WTC11 (cell line): ENCODE data around the gene MZT1. TPM values are rescaled to one million over a fixed set of nuclear protein-coding genes. Genes with fewer than 3 reads are reported as not detected.

ENCODE experiments used
- ATAC-seq: fragments of 200-7000 bp; cut with Tn5 transposase; 2 replicates; pipeline ENCODE4 v1.10.0; 2021; ENCODE audit warnings: mild to moderate bottlenecking, moderate library complexity
- CTCF ChIA-PET: fragments of 300-600 bp; sonication (Branson Sonifier 250); formaldehyde crosslinking; loops from one replicate; lab custom pipeline; 2021; ENCODE audit warnings: antibody characterized with exemption; lab: Charles Lee
- POLR2A ChIA-PET: fragments of 350-600 bp; sonication (Branson Sonifier 250); formaldehyde crosslinking; loops from one replicate; lab custom pipeline; 2021; ENCODE audit warnings: antibody characterized with exemption; lab: Charles Lee
- DNase-seq: peaks from one replicate; pipeline ENCODE4 v3.0.0; 2021; ENCODE audit warnings: low spot score
- H3K27ac Mint-ChIP-seq: 2 replicates; pipeline ENCODE4 v1.8.0; 2021; ENCODE audit warnings: mixed read lengths
- H3K27me3 Mint-ChIP-seq: 2 replicates; pipeline ENCODE4 v1.8.0; 2021; ENCODE audit warnings: low read depth, mild to moderate bottlenecking, moderate library complexity, mixed read lengths
- H3K36me3 Mint-ChIP-seq: 2 replicates; pipeline ENCODE4 v1.8.0; 2021; ENCODE audit warnings: mixed read lengths
- H3K4me1 Mint-ChIP-seq: 2 replicates; pipeline ENCODE4 v1.8.0; 2022; ENCODE audit warnings: mixed read lengths
- H3K4me3 Mint-ChIP-seq: 2 replicates; pipeline ENCODE4 v1.8.0; 2021; ENCODE audit warnings: mild to moderate bottlenecking, moderate library complexity, mixed read lengths
- H3K9me3 Mint-ChIP-seq: 2 replicates; pipeline ENCODE4 v1.8.0; 2021; ENCODE audit warnings: mixed read lengths
- GTF2I ChIP-seq: fragments of 250-450 bp; sonication (Bioruptor Pico); conservative IDR thresholded peaks from 2 replicates; pipeline ENCODE4 v1.4.0; 2021; ENCODE audit warnings: mild to moderate bottlenecking
- IRF2 ChIP-seq: sonication (generic); formaldehyde crosslinking; IDR thresholded peaks from 2 replicates; pipeline ENCODE4 v1.8.0; 2022; ENCODE audit warnings: low read depth, missing genetic modification reagents, borderline replicate concordance
- MAX ChIP-seq: sonication (generic); formaldehyde crosslinking; IDR thresholded peaks from 2 replicates; pipeline ENCODE4 v1.8.0; 2022; ENCODE audit warnings: mild to moderate bottlenecking, missing genetic modification reagents
- MLX ChIP-seq: sonication (generic); formaldehyde crosslinking; IDR thresholded peaks from 2 replicates; pipeline ENCODE4 v1.8.1; 2023; ENCODE audit warnings: mild to moderate bottlenecking, missing genetic modification reagents, moderate library complexity
- MYBL2 ChIP-seq: sonication (generic); formaldehyde crosslinking; IDR thresholded peaks from 2 replicates; pipeline ENCODE4 v1.8.1; 2023; ENCODE audit warnings: mild to moderate bottlenecking, moderate library complexity, missing genetic modification reagents
- NFATC4 ChIP-seq: fragments of 250-450 bp; sonication (Bioruptor Pico); IDR thresholded peaks from 2 replicates; pipeline ENCODE4 v1.9.0; 2021; ENCODE audit warnings: mild to moderate bottlenecking
- NR2C2 ChIP-seq: sonication (generic); formaldehyde crosslinking; IDR thresholded peaks from 2 replicates; pipeline ENCODE4 v1.8.0; 2022; ENCODE audit warnings: mild to moderate bottlenecking, missing genetic modification reagents
- PREB ChIP-seq: sonication (generic); formaldehyde crosslinking; IDR thresholded peaks from 2 replicates; pipeline ENCODE4 v1.8.1; 2022; ENCODE audit warnings: mild to moderate bottlenecking, missing genetic modification reagents, moderate library complexity, borderline replicate concordance
- RORB ChIP-seq: fragments of 250-450 bp; sonication (Bioruptor Pico); IDR thresholded peaks from 2 replicates; pipeline ENCODE4 v1.9.0; 2021; ENCODE audit warnings: mild to moderate bottlenecking
- STAT6 ChIP-seq: sonication (generic); formaldehyde crosslinking; conservative IDR thresholded peaks from 2 replicates; pipeline ENCODE4 v1.8.1; 2023; ENCODE audit warnings: mild to moderate bottlenecking, low read depth, missing genetic modification reagents, moderate library complexity
- TCF7 ChIP-seq: sonication (generic); formaldehyde crosslinking; IDR thresholded peaks from 2 replicates; pipeline ENCODE4 v1.8.0; 2022; ENCODE audit warnings: mild to moderate bottlenecking, low read depth, missing genetic modification reagents, moderate library complexity
- USF2 ChIP-seq: sonication (generic); formaldehyde crosslinking; IDR thresholded peaks from 2 replicates; pipeline ENCODE4 v1.8.1; 2023; ENCODE audit warnings: mild to moderate bottlenecking, missing genetic modification reagents, moderate library complexity
- ZNF121 ChIP-seq: sonication (generic); formaldehyde crosslinking; IDR thresholded peaks from 2 replicates; pipeline ENCODE4 v1.8.0; 2023; ENCODE audit warnings: missing genetic modification reagents
- ZNF232 ChIP-seq: sonication (generic); formaldehyde crosslinking; IDR thresholded peaks from 2 replicates; pipeline ENCODE4 v1.8.0; 2022; ENCODE audit warnings: mild to moderate bottlenecking, missing genetic modification reagents
- total RNA-seq: library from RNA; stranded (reverse); gene quantifications from 3 replicates; pipeline ENCODE4 v1.2.3, GENCODE V29; 2021
- TF ChIP-seq, protein P1 (sequence below): fragments of 250-450 bp; sonication (Bioruptor Pico); IDR thresholded peaks from 2 replicates; pipeline ENCODE4 v2.1.2; 2022; ENCODE audit warnings: mild to moderate bottlenecking, moderate library complexity
- TF ChIP-seq, protein P2 (sequence below): sonication (generic); formaldehyde crosslinking; IDR thresholded peaks from 2 replicates; pipeline ENCODE4 v1.8.1; 2022; ENCODE audit warnings: low read depth, missing genetic modification reagents, borderline replicate concordance
- TF ChIP-seq, protein P3 (sequence below): fragments of 250-450 bp; sonication (Bioruptor Pico); IDR thresholded peaks from 2 replicates; pipeline ENCODE4 v1.9.0; 2021; ENCODE audit warnings: mild to moderate bottlenecking, borderline replicate concordance

The MZT1 gene
- total RNA-seq, 1 experiment from 2014 or later = 23.5 TPM

DNA sequence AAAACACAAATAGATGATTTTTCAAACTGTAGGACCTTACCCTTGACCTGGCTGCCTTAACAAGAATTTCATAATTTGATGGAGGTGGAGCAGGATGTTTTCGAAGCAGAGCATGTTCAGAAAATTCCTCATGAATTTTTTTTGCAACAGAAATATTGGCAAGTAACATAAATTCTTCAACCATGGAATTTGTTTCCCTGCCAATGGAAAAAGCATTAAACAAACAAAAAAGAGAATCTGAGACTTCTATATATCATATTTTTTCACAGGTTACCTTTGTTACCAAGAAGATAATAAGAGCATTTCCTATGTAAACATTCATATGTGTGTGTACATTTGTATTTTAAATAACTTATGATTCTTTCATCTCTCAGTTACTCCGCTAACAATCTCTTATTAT lies 36.0 kb upstream of the MZT1 start:
- Mint-ChIP-seq H3K4me3 (no peak overlapping the region), H3K4me1 (no peaks in the 10 kb centered on the region), H3K9me3 (no peaks in the 10 kb centered on the region)
- POLR2A ChIA-PET = no interaction called here
- no peak for ATAC-seq
- CTCF ChIA-PET = no interaction called here
- TF ChIP-seq MLX (CRISPR knock-in tag) (no peak), STAT6 (CRISPR knock-in tag) (no peak)
- TF ChIP-seq, all 79 proteins: peak for 0
- H3K27me3 Mint-ChIP-seq = no peaks in the 10 kb centered on the region
- H3K27ac Mint-ChIP-seq = no peak overlapping the region
- peaks cover 55% of the 10 kb centered on the region for H3K36me3 Mint-ChIP-seq
- no peak for DNase-seq

DNA sequence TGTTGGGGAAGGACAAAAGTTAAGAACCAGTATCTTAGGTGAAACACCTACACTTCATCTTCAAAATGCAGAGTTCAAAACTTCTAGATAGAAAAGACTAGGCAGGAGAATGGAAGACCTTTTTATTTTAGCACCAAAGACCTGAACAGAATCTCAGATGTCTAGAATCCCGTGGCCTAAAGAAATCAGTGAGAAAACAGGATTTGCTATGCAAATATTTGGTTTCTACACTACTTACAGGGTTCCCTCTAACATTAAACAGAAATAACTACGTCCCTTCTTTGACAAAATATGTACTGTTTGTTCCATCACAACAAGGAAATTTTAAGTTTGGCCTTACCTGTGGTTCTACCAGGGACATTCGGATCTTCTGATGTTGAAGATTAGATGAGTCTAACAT lies 32.8 kb upstream of the MZT1 start:
- TF ChIP-seq, protein P1, sequence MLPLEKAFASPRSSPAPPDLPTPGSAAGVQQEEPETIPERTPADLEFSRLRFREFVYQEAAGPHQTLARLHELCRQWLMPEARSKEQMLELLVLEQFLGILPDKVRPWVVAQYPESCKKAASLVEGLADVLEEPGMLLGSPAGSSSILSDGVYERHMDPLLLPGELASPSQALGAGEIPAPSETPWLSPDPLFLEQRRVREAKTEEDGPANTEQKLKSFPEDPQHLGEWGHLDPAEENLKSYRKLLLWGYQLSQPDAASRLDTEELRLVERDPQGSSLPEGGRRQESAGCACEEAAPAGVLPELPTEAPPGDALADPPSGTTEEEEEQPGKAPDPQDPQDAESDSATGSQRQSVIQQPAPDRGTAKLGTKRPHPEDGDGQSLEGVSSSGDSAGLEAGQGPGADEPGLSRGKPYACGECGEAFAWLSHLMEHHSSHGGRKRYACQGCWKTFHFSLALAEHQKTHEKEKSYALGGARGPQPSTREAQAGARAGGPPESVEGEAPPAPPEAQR = no peak
- TF ChIP-seq, protein P2, sequence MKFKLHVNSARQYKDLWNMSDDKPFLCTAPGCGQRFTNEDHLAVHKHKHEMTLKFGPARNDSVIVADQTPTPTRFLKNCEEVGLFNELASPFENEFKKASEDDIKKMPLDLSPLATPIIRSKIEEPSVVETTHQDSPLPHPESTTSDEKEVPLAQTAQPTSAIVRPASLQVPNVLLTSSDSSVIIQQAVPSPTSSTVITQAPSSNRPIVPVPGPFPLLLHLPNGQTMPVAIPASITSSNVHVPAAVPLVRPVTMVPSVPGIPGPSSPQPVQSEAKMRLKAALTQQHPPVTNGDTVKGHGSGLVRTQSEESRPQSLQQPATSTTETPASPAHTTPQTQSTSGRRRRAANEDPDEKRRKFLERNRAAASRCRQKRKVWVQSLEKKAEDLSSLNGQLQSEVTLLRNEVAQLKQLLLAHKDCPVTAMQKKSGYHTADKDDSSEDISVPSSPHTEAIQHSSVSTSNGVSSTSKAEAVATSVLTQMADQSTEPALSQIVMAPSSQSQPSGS = no peak
- TF ChIP-seq MLX (CRISPR knock-in tag) (no peak), ZNF121 (no peak), NR2C2 (CRISPR knock-in tag) (no peak), TCF7 (no peak), IRF2 (no peak), PREB (CRISPR knock-in tag) (no peak), RORB (CRISPR knock-in tag) (no peak), NFATC4 (CRISPR knock-in tag) (no peak), MAX (no peak), ZNF232 (CRISPR knock-in tag) (no peak), MYBL2 (CRISPR knock-in tag) (no peak), GTF2I (CRISPR knock-in tag) (no peak), USF2 (CRISPR knock-in tag) (no peak)
- TF ChIP-seq, protein P3, sequence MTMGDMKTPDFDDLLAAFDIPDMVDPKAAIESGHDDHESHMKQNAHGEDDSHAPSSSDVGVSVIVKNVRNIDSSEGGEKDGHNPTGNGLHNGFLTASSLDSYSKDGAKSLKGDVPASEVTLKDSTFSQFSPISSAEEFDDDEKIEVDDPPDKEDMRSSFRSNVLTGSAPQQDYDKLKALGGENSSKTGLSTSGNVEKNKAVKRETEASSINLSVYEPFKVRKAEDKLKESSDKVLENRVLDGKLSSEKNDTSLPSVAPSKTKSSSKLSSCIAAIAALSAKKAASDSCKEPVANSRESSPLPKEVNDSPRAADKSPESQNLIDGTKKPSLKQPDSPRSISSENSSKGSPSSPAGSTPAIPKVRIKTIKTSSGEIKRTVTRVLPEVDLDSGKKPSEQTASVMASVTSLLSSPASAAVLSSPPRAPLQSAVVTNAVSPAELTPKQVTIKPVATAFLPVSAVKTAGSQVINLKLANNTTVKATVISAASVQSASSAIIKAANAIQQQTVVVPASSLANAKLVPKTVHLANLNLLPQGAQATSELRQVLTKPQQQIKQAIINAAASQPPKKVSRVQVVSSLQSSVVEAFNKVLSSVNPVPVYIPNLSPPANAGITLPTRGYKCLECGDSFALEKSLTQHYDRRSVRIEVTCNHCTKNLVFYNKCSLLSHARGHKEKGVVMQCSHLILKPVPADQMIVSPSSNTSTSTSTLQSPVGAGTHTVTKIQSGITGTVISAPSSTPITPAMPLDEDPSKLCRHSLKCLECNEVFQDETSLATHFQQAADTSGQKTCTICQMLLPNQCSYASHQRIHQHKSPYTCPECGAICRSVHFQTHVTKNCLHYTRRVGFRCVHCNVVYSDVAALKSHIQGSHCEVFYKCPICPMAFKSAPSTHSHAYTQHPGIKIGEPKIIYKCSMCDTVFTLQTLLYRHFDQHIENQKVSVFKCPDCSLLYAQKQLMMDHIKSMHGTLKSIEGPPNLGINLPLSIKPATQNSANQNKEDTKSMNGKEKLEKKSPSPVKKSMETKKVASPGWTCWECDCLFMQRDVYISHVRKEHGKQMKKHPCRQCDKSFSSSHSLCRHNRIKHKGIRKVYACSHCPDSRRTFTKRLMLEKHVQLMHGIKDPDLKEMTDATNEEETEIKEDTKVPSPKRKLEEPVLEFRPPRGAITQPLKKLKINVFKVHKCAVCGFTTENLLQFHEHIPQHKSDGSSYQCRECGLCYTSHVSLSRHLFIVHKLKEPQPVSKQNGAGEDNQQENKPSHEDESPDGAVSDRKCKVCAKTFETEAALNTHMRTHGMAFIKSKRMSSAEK (CRISPR knock-in tag) = no peak
- CTCF ChIA-PET = no interaction called here
- Mint-ChIP-seq H3K9me3 (no peaks in the 10 kb centered on the region), H3K36me3 (peaks cover 41% of the 10 kb centered on the region), H3K27ac (no peak overlapping the region), H3K4me1 (no peaks in the 10 kb centered on the region), H3K4me3 (no peak overlapping the region), H3K27me3 (no peaks in the 10 kb centered on the region)
- POLR2A ChIA-PET = no interaction called here
- DNase-seq (no peak), ATAC-seq (no peak)
